ENCODE data around the gene TMEM167A. TPM values are rescaled to one million over a fixed set of nuclear protein-coding genes. Genes with fewer than 3 reads are reported as not detected.

The TMEM167A gene
- total RNA-seq, 2 donors from 2014 or later: 124 to 134 TPM

DNA sequence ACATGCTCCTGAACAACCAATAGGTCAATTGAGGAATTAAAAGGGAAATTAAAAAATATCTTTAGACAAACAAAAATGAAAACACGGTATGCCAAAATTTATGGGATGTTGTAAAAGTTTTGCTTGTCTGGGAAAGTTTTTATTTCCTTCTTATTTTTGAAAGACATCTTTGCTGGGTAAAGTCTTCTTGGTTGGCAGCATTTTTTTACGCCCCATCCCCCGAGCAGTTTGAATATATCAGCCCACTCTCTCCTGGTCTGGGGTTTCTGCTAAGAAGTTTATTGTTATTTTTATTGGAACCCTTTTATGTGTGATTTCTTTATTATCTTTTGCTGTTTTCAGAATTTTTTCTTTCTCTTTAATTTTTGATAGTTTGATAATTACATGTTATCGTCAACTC lies 16.5 kb upstream of the TMEM167A start:
- no peak for DNase-seq
- no peaks in the 10 kb centered on the region for H3K36me3 ChIP-seq (ENCODE audit: control insufficient read depth, insufficient read depth, low read length)
- H3K27ac Mint-ChIP-seq: no peak overlapping the region
- peaks cover 49% of the 10 kb centered on the region for H3K9me3 ChIP-seq (ENCODE audit: control insufficient read depth, low read length)
- no peak overlapping the region for H3K4me3 Mint-ChIP-seq
- peaks cover 5% of the 10 kb centered on the region for H3K4me1 ChIP-seq (ENCODE audit: control insufficient read depth, insufficient read depth, low read length)
- H3K9me3 Mint-ChIP-seq: peaks cover 47% of the 10 kb centered on the region
- H3K36me3 Mint-ChIP-seq (ENCODE audit: low read depth): peaks cover 22% of the 10 kb centered on the region
- TF ChIP-seq, protein P1, sequence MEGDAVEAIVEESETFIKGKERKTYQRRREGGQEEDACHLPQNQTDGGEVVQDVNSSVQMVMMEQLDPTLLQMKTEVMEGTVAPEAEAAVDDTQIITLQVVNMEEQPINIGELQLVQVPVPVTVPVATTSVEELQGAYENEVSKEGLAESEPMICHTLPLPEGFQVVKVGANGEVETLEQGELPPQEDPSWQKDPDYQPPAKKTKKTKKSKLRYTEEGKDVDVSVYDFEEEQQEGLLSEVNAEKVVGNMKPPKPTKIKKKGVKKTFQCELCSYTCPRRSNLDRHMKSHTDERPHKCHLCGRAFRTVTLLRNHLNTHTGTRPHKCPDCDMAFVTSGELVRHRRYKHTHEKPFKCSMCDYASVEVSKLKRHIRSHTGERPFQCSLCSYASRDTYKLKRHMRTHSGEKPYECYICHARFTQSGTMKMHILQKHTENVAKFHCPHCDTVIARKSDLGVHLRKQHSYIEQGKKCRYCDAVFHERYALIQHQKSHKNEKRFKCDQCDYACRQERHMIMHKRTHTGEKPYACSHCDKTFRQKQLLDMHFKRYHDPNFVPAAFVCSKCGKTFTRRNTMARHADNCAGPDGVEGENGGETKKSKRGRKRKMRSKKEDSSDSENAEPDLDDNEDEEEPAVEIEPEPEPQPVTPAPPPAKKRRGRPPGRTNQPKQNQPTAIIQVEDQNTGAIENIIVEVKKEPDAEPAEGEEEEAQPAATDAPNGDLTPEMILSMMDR (conservative IDR thresholded peaks at IDR 0.05): no peak
- 97% methylated on average over 3 of the region's 4 CpGs; no CpG with 5 or more reads in 1 of the 2 experiments for WGBS, 2 experiments (ENCODE audit: insufficient coverage in 1 of 2, insufficient read length in 1 of 2)
- no peaks in the 10 kb centered on the region for H3K27me3 ChIP-seq (ENCODE audit: control insufficient read depth, insufficient read depth, low read length, poor library complexity, severe bottlenecking)
- no peak overlapping the region for H3K27ac ChIP-seq (ENCODE audit: low read depth, low read length)
- H3K4me1 Mint-ChIP-seq: peaks cover 11% of the 10 kb centered on the region
- no peak overlapping the region for H3K9ac ChIP-seq (ENCODE audit: extremely low read depth, low read length, poor library complexity, severe bottlenecking)
- H3K27me3 Mint-ChIP-seq (ENCODE audit: insufficient read depth): peaks cover 1% of the 10 kb centered on the region
- H3K4me3 ChIP-seq (ENCODE audit: low read length): peak overlapping the region; percentile 30

DNA sequence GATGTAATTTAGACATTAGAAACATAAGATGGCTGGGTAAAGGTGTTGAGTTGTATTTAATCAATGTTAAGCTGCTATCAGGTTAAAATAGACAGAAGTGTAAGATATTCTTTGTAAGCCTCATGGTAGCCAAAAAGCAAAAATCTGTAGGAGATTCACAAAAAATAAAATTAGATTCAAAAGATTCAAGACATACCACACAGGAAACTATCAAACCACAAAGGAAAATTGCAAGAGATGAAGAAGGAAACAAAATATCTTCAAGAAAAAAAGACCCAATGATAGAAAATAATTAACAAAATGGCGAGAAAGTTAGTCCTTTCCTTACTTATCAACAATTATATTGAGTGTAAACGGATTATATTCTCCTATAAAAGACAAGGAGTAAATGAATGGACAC lies 15.4 kb upstream of the TMEM167A start:
- DNase-seq: no peak
- H3K9me3 ChIP-seq (ENCODE audit: control insufficient read depth, low read length): peaks cover 49% of the 10 kb centered on the region
- H3K4me3 Mint-ChIP-seq: no peak overlapping the region
- peaks cover 1% of the 10 kb centered on the region for H3K27me3 Mint-ChIP-seq (ENCODE audit: insufficient read depth)
- H3K27ac ChIP-seq (ENCODE audit: low read depth, low read length): no peak overlapping the region
- peak overlapping the region; percentile 30 for H3K4me3 ChIP-seq (ENCODE audit: low read length)
- peaks cover 22% of the 10 kb centered on the region for H3K36me3 Mint-ChIP-seq (ENCODE audit: low read depth)
- TF ChIP-seq, protein P1 (conservative IDR thresholded peaks at IDR 0.05): no peak
- H3K9ac ChIP-seq (ENCODE audit: extremely low read depth, low read length, poor library complexity, severe bottlenecking): no peak overlapping the region
- peaks cover 3% of the 10 kb centered on the region for H3K4me1 ChIP-seq (ENCODE audit: control insufficient read depth, insufficient read depth, low read length)
- 83% methylated on average over 1 of the region's 2 CpGs; no CpG with 5 or more reads in 1 of the 2 experiments for WGBS, 2 experiments (ENCODE audit: insufficient coverage in 1 of 2, insufficient read length in 1 of 2)
- H3K36me3 ChIP-seq (ENCODE audit: control insufficient read depth, insufficient read depth, low read length): no peaks in the 10 kb centered on the region
- peaks cover 47% of the 10 kb centered on the region for H3K9me3 Mint-ChIP-seq
- H3K27me3 ChIP-seq (ENCODE audit: control insufficient read depth, insufficient read depth, low read length, poor library complexity, severe bottlenecking): no peaks in the 10 kb centered on the region
- peaks cover 3% of the 10 kb centered on the region for H3K4me1 Mint-ChIP-seq
- H3K27ac Mint-ChIP-seq: no peak overlapping the region

DNA sequence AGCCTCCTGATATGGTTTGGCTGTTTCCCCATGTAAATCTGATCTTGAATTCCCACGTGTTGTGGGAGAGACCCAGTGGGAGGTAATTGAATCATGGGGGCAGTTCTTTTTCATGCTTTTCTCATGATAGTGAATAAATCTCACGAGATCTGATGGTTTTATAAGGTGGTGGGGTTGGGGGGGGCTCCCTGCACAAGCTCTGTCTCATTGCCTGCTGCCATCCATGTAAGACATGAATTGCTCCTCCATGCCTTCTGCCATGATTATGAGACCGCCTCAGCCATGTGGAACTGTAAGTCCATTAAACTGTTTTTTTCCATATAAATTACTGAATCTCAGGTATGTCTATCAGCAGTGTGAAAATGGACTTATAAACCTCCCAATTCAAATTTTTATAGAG lies 13.0 kb upstream of the TMEM167A start:
- 86 to 100% methylated on average over 1 to 3 of the region's 3 CpGs for WGBS, 2 experiments (ENCODE audit: insufficient coverage in 1 of 2, insufficient read length in 1 of 2)
- Mint-ChIP-seq H3K36me3 (ENCODE audit: low read depth) (peaks cover 22% of the 10 kb centered on the region), H3K27ac (no peak overlapping the region), H3K4me3 (no peak overlapping the region), H3K4me1 (peaks cover under 1% of the 10 kb centered on the region), H3K9me3 (peaks cover 45% of the 10 kb centered on the region), H3K27me3 (ENCODE audit: insufficient read depth) (no peaks in the 10 kb centered on the region)
- Histone ChIP-seq H3K9me3 (ENCODE audit: control insufficient read depth, low read length) (peaks cover 49% of the 10 kb centered on the region), H3K27ac (ENCODE audit: low read depth, low read length) (no peak overlapping the region), H3K4me1 (ENCODE audit: control insufficient read depth, insufficient read depth, low read length) (peaks cover under 1% of the 10 kb centered on the region), H3K9ac (ENCODE audit: extremely low read depth, low read length, poor library complexity, severe bottlenecking) (no peak overlapping the region), H3K36me3 (ENCODE audit: control insufficient read depth, insufficient read depth, low read length) (no peaks in the 10 kb centered on the region), H3K27me3 (ENCODE audit: control insufficient read depth, insufficient read depth, low read length, poor library complexity, severe bottlenecking) (no peaks in the 10 kb centered on the region), H3K4me3 (ENCODE audit: low read length) (no peak overlapping the region)
- TF ChIP-seq, protein P1 (conservative IDR thresholded peaks at IDR 0.05): no peak
- no peak for DNase-seq
